ENCODE data around the gene UNC5C.

The UNC5C gene

DNA sequence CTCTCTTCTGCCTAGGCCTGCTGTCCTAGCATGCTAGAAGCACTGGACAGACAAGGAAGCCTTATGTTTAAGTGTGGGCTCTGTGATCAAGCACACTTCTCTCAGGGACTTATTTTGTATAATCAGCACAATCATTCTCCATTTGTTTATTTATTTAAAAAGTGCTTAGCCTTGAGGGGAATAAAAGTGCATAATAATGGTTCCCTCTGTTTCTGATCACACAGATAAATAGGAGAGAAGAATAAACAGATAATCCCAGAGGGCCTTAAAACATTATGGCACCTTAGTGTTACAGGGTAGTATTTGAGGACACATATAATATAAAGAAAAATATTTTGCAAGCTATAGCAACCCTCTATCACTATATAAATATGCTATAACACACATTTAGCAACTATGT, 146.5 kb downstream of the UNC5C start:
- no peak for DNase-seq (ENCODE audit: low read depth)

DNA sequence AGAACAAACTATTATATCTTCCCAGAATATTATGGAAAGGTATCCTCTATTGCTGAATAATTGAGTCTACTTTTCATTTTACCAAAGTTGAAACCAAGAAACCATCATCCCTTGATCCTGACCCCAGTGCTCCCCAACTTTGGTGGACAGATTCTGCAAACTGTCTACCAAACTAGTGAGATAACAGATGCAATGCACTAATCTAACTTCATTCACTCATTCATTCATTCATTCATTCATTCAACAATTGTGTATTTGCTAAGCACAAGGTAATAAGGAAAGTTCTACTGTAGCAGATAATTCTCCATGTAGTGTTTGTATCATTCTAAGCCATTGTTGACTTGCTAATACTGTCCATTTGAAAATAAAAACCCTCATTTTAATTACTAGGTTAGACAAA, 150.6 kb downstream of the UNC5C start:
- no peak for DNase-seq (ENCODE audit: low read depth)

GRCh38 chr4:95394752-95395306, 153.9 kb downstream of the UNC5C start:
- DNase-seq (ENCODE audit: low read depth), result no peak

GRCh38 chr4:95393821-95394220, 155.0 kb downstream of the UNC5C start:
- DNase-seq (ENCODE audit: low read depth), result no peak

- no peak for DNase-seq (ENCODE audit: low read depth)
These were observed 159.9 kb downstream of the UNC5C start for GRCh38 chr4:95388911-95389310.

DNA sequence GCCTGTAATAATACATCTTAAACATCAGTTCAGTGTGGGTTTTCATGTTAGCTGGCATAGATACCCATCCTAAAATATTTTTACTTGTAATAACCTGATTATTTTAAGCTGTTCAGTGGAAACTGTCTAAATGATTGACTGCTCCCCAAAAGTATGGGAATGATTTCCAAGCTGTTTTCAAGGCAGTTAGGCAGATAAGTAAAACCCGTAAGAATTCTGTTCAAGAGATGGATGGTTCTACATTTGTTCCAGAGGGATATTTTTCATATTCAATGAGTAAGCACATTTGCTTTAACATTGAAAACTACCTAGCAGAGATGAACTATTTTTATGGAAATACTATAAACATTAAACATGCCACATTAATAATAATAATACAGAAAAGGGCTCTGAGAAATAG, 161.1 kb downstream of the UNC5C start:
- DNase-seq (ENCODE audit: low read depth), result no peak

DNA sequence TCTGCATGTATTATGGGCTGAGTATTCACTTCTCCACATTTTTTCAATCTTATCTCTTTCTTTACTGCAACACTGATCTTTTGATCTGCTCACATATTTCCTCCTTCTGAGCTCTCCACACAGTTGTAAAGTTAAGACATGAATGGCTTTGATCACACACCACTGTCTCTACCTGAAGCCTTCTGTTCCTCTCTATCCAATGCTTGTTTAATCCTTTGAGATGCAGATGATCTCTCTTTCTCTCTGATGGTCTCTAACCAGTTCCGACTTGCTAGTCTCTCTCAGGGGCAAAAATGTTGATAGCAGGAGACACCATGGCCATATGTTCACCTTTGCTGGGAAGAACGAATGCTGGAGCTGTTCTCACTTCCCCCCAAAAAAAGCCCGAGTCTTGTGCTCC, 162.4 kb downstream of the UNC5C start:
- no peak for DNase-seq (ENCODE audit: low read depth)

DNA sequence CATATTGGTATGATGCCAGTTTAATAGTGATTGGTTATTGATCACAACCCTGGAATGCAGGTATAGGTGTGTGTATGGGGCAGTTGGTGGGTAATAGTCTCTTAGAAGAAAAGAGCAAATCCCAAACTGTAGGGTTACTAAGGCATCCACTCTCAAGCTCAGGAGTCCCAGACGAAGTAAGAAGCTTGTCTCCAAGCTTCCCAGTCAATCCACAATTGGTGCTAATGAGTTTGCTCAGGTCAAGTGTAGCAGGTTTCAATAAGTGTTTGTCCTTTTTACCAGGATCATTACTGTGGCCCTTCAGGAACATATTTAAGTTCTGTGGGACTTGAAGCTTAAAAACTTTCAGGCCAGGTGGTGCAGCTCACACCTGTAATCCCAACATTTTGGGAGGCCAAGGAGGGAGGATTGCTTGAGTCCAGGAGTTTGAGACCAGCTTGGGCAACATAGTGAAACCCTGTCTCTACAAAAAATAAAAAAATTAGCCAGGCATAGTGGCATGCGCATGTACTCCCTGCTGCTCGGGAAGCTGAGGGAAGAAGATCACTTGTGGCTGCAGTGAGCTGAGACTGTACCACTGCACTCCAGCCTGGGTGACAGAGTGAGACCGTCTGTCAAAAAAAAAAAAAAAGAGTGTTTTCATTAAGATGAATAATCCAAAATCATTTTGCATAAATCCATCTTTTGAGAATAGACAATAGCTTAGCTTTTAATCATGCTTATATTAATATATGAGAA, 166.8 kb downstream of the UNC5C start:
- DNase-seq (ENCODE audit: low read depth), result no peak

DNA sequence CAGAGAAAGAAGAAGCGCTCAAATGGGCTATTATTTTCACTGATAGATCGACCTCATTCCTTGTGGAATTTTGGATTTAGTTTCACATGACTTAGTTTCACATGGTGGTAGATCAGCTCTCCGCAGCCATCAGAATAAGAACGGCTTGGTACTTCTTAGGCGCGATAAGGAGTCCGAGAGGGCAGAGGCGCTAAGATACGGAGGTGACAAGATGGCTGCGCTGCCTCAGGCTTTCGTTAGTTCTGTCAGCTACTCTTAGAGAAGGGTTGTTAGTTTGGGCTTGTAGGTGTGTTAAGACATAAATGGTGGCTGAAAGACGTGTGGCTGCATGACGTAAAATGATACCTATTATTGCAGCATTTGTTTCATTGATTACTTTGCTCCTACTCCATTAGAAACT, 169.1 kb downstream of the UNC5C start:
- no peak for DNase-seq (ENCODE audit: low read depth)

GRCh38 chr4:95377366-95377900, 171.3 kb downstream of the UNC5C start:
- DNase-seq (ENCODE audit: low read depth), result no peak

DNA sequence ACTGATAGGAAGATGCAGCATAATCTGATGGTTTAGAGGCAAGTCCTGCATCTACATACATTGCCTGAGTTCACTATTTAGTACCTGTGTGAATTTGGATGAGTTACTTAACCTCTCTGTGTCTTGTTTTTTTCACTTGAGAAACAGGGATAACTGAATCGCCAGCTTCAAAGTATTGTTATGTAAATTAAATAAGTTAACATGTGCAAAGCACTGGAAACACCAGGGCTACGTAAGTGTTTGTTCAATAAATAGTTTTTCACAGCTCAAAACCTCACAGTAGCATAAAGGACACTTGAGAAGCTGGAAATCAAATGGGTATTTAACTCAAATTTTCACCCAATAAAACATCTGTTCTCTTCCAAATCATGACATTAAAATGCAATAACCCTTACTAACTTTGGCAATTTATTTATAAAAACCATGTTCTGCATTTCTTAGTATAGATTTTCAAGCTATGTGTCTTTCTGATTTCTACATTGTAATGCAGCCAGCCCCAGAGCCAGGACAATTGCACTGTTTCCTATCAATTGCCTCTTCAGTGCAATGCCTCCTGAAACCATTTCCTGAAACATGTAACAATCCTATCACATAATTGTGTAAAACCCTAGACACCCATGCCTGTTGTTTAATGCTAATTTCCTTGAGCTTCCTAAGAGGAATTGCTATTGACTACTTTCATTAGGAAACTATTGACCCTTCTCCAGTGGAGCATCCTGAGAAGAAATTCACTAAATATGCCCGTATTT, 177.1 kb downstream of the UNC5C start:
- no peak for DNase-seq (ENCODE audit: low read depth)

GRCh38 chr4:95367824-95368223, 180.9 kb downstream of the UNC5C start:
- no peak for DNase-seq (ENCODE audit: low read depth)

GRCh38 chr4:95363966-95364365, 184.8 kb downstream of the UNC5C start:
- no peak for DNase-seq (ENCODE audit: low read depth)

DNA sequence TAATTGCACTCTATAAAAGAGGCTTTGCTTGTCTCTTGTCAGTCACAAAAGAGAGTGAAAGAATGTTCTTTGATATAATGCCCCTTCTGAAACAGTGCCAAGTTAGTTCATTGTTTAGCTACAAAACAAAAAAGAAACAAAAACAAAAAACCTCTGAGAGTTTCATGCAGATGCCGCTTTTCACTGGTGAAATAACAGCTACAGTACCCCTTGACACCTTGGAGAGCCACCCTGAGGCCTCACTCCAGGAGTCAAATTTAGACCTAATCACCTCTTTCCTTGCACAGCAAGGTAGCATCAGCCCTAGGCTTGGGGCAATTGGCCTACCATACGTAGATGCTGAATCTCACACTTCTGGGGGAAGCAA, 185.2 kb downstream of the UNC5C start:
- DNase-seq (ENCODE audit: low read depth), result no peak

DNA sequence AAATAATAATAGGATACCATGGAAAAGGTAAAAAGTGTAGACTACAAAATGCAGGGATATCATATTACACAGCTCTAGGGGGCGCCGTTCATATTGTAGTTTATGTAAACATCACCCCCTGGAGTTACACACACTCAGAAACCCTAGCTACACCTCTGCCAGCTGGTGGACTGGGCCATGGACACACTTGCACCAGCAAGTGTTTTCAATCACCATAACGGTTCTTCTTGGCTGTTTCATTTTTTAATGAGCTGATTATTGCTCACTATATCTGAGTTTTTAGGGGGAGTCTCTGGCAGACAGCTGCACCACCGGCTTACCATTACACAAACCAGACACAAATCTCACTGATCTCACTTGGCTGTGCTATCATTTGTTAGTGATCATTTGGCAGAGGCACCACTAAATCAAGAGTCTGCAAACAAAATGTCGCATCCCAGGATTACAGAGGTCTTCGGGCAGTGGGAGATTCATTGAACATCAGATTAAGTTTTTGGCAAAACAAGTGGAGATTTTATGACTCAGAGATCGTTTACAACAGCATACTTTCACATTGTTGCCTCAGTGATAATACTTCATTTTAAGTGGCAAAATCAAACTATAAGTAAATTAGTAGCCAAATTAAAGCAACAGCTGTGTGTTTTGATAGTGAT, 185.7 kb downstream of the UNC5C start:
- DNase-seq (ENCODE audit: low read depth), result no peak

- no peak for DNase-seq (ENCODE audit: low read depth)
These were observed 186.7 kb downstream of the UNC5C start for GRCh38 chr4:95362066-95362465.

DNA sequence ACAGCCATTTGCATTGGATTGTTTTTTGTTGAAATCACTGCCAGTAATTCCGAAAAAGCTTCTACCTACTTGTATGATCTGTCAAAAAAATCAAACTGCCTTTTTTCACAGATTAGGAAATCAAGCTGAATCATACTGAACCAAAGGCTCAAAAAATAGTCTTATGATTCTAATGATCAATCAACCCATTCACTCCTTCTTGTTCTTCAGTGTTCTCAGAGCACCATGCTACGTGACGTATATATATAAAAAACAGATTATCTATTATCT, 187.1 kb downstream of the UNC5C start:
- DNase-seq (ENCODE audit: low read depth), result no peak

DNA sequence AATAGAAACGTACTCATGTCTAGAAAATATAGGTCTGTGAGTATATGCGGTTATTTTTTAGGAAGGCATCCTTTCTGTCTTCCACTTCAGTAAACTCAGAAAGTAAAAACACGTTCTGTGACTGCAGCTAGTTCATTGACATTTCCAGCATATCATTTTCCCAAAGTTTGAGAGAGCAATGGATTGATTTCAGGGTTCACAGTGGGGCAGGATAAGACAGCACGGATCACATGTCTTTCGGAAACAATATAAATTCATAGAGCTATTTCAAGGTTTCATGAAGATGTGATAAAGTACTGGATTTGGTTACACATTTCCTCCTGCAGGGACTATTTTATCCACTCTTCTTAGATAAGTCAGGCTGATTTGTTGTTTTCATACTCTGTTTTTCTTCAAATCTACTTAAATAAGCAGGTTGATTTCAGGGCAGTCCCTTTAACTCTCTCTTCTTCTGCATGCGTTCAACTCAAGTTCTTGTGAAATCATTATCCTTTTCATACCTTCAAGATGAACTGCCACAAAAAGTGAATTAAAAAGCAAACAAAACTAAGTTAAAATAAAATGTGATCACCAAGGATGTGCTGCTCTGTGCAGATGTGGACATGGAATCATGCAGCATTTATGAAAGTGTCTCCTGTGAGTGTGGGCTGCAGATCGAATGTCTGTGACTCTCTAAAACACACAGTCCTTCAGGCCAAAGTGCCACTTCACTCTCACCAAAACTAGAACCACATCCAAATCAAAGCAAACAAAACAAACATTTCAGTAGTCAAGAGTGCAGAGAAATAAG, 187.7 kb downstream of the UNC5C start:
- DNase-seq (ENCODE audit: low read depth), result no peak

DNA sequence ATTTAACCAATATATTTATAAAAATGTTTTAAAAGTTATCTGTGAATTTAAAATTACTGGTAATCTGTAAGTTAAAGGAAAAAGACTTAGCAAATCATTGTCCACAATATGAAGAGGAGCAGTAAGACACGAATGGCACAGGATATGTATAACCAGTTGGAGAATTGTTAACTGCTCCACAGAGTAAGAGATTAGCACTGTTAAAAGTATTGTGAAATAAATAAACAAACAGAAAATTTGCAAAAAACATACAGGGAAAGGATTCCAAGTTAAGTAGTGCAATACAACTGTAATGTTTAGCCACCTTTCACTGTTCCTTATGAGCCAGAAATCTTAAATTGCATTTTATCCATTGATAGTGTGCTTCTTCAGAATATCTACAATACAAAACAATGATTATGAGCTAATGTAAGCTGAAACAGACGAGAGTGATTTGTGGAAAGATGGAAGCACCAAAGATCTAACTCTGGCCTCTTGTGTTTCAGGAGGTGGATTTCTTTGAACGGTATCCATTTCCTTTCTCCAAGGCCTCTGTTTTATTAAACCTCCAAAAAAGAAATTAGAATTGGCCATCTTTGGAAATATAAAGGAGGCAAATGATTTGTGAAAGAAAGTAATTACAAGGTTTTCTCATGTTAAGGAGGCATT, 188.4 kb downstream of the UNC5C start:
- DNase-seq (ENCODE audit: low read depth), result no peak

DNA sequence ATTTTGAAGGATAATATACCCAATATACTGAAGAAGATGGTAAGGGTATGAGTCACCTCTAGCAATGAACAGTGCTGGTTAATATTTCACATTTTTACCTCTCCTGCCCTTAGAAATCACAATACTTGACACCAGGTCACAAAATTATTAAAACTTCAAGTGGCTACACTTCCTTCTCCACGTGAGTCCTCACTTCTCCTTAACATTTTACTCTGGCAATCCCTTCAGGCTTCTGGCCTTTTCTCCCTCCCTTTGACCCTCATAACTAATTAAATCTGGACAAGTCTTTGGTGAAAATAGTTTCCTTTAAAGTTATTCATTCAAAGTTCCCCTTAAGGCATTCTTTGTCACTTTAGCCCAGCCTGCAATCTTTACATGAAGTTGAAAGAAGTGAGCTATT, 190.4 kb downstream of the UNC5C start:
- no peak for DNase-seq (ENCODE audit: low read depth)

DNA sequence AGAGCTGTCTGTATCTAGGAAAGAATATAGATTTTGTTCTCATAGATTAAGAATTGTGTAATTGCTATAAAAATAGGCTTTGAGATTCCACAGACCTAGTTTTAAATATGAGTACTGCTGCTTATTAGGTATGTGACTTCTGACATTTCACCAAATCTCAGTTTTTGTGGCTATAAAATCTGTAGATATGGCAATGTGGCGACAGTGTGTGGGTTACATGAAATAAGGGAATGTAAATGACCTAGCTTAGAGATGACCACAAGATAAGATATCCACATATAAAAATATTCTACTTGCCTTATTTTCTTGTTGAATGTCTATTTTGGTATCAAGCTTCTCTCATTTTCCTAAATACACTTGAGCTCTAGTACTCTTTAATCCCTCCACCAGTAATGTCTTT, 193.8 kb downstream of the UNC5C start:
- no peak for DNase-seq (ENCODE audit: low read depth)

GRCh38 chr4:95348418-95348817, 200.4 kb downstream of the UNC5C start:
- DNase-seq (ENCODE audit: low read depth), result no peak

Measured in CMK (cell line).